PC-9 (cell line): ENCODE measurements around the gene SMIM17. TPM values are rescaled to one million over a fixed set of nuclear protein-coding genes. Genes with fewer than 3 reads are reported as not detected.
"Not testable (repeated sequence)": the region's sequence is repeated elsewhere in the genome, so short reads cannot be mapped to it uniquely, and the experiment has no call there.

Experiments used
- BruUV-seq: library from RNA; stranded (reverse); fragments of 400-500 nt; replicated peaks from 2 replicates; lab custom pipeline; 2021; lab: Mats Ljungman, UMichigan
- CTCF ChIA-PET: fragments of 300-600 bp; sonication (Branson Sonifier 250); formaldehyde crosslinking; loops from one replicate; lab custom pipeline; 2022; ENCODE audit warnings: antibody characterized with exemption; lab: Charles Lee
- POLR2A ChIA-PET: fragments of 300-600 bp; sonication (Branson Sonifier 250); formaldehyde crosslinking; loops from one replicate; lab custom pipeline; 2022; ENCODE audit warnings: antibody characterized with exemption; ENCODE audit not compliant: unreplicated experiment; lab: Charles Lee
- DNase-seq, 2 experiments: peaks; one replicate each; pipeline versions ENCODE4 v3.0.0 to v3.0.0-alpha.2; 2015 to 2022; ENCODE audit warnings: mixed read lengths in 1 of 2
- H2AFZ ChIP-seq: fragments of 200-600 bp; sonication (generic); 2 replicates; pipeline ENCODE4 v1.8.1; 2017; ENCODE audit warnings: antibody characterized with exemption
- H3F3A ChIP-seq: fragments of 200-600 bp; sonication (generic); 2 replicates; pipeline ENCODE4 v1.8.1; 2017; ENCODE audit warnings: antibody characterized with exemption, mild to moderate bottlenecking, low read depth; ENCODE audit not compliant: insufficient read depth
- H3K27ac ChIP-seq: fragments of 200-600 bp; sonication (generic); 2 replicates; pipeline ENCODE4 v1.6.1; 2016; ENCODE audit warnings: mixed run types
- H3K27me3 ChIP-seq: fragments of 200-600 bp; sonication (generic); 2 replicates; pipeline ENCODE4 v1.6.1; 2016; ENCODE audit warnings: low read depth, mixed run types; ENCODE audit not compliant: insufficient read depth
- H3K36me3 ChIP-seq: fragments of 200-600 bp; sonication (generic); 2 replicates; pipeline ENCODE4 v1.6.1; 2016; ENCODE audit warnings: low read depth, mixed run types
- H3K4me1 ChIP-seq: fragments of 200-600 bp; sonication (generic); replicated peaks from 2 replicates; pipeline ENCODE4 v1.6.1; 2016; ENCODE audit warnings: mixed run types; ENCODE audit not compliant: insufficient read depth
- H3K4me2 ChIP-seq: fragments of 200-600 bp; sonication (generic); 2 replicates; pipeline ENCODE4 v1.6.1; 2017; ENCODE audit warnings: mixed run types
- H3K4me3 ChIP-seq: fragments of 200-600 bp; sonication (generic); 2 replicates; pipeline ENCODE4 v1.6.1; 2016; ENCODE audit warnings: mixed run types
- H3K79me2 ChIP-seq: fragments of 200-600 bp; sonication (generic); 2 replicates; pipeline ENCODE4 v1.6.1; 2017; ENCODE audit warnings: low read depth, mixed run types
- H3K9me2 ChIP-seq: fragments of 200-600 bp; sonication (generic); 2 replicates; pipeline ENCODE4 v1.8.1; 2017; ENCODE audit warnings: mild to moderate bottlenecking; ENCODE audit not compliant: insufficient read depth
- H3K9me3 ChIP-seq: fragments of 200-600 bp; sonication (generic); 2 replicates; pipeline ENCODE4 v1.8.1; 2016; ENCODE audit warnings: low read depth; ENCODE audit not compliant: insufficient read depth
- H4K20me1 ChIP-seq: fragments of 200-600 bp; sonication (generic); 2 replicates; pipeline ENCODE4 v1.8.1; 2017; ENCODE audit not compliant: insufficient read depth
- CTCF ChIP-seq: fragments of 200-600 bp; sonication (generic); conservative IDR thresholded peaks from 2 replicates; pipeline ENCODE4 v1.6.1; 2017; ENCODE audit warnings: mixed run types, antibody characterized with exemption, mild to moderate bottlenecking, moderate library complexity
- EZH2 ChIP-seq: fragments of 200-600 bp; sonication (generic); IDR thresholded peaks from 2 replicates; pipeline ENCODE4 v1.8.0; 2017; ENCODE audit warnings: antibody characterized with exemption, low read depth
- intact Hi-C: fragments of 100-400 bp; cut with micrococcal nuclease; formaldehyde crosslinking; loops from one replicate; pipeline ENCODE4 v1.10.0; 2022; ENCODE audit not compliant: unreplicated experiment
- total RNA-seq: library from RNA; stranded (reverse); gene quantifications from 2 replicates; pipeline ENCODE4 v1.2.3, GENCODE V29; 2021

Gene SMIM17
- total RNA-seq, 1 experiment from 2014 or later, result 0.33 TPM

- intact Hi-C loops, result no loop called here
- no peaks in the 10 kb centered on the region for H3K79me2 ChIP-seq
These were observed 27.5 kb downstream of the SMIM17 start for GRCh38 chr19:56670401-56670960.

GRCh38 chr19:56670961-56671612 is 28.1 kb downstream of the SMIM17 start:
- intact Hi-C loops, result no loop called here
- Histone ChIP-seq H3F3A (no peaks in the 10 kb centered on the region), H3K4me1 (no peaks in the 10 kb centered on the region), H3K4me3 (no peak overlapping the region), H3K9me2 (no peaks in the 10 kb centered on the region), H3K27me3 (peaks cover 12% of the 10 kb centered on the region), H2AFZ (no peak overlapping the region), H3K9me3 (no peaks in the 10 kb centered on the region), H3K4me2 (no peak overlapping the region), H3K27ac (no peak overlapping the region), H3K79me2 (no peaks in the 10 kb centered on the region), H3K36me3 (no peaks in the 10 kb centered on the region), H4K20me1 (no peaks in the 10 kb centered on the region)
- no peak for DNase-seq
- POLR2A ChIA-PET, result no interaction called here
- CTCF ChIA-PET, result no interaction called here
- BruUV-seq, result no TSS peak
- TF ChIP-seq CTCF (no peak), EZH2 (no peak)

More at GRCh38 chr19:56670401-56670960, 27.5 kb downstream of the SMIM17 start:
- Histone ChIP-seq H3K36me3 (no peaks in the 10 kb centered on the region), H3K27ac (no peak overlapping the region), H2AFZ (no peak overlapping the region), H4K20me1 (no peaks in the 10 kb centered on the region), H3K4me3 (no peak overlapping the region), H3F3A (no peaks in the 10 kb centered on the region), H3K4me2 (no peak overlapping the region), H3K9me3 (no peaks in the 10 kb centered on the region), H3K9me2 (no peaks in the 10 kb centered on the region), H3K4me1 (no peaks in the 10 kb centered on the region), H3K27me3 (peaks cover 12% of the 10 kb centered on the region)
- POLR2A ChIA-PET, result no interaction called here
- CTCF ChIA-PET, result no interaction called here
- no TSS peak for BruUV-seq
- TF ChIP-seq CTCF (no peak), EZH2 (no peak)
- no peak for DNase-seq

- H3K27ac ChIP-seq, result no peak within 1 kb of the TSS
- H3K27me3 ChIP-seq, result peaks cover 12% of the 10 kb centered on the region
- no peaks in the 10 kb centered on the region for H3K9me3 ChIP-seq
- no peaks in the 10 kb centered on the region for H3K79me2 ChIP-seq
- no peak for DNase-seq
- no peaks in the 10 kb centered on the region for H3K9me2 ChIP-seq
- POLR2A ChIA-PET, result no interaction called here
- no peaks in the 10 kb centered on the region for H3F3A ChIP-seq
- CTCF ChIA-PET, result no interaction called here
- H3K4me3 ChIP-seq, result no peak within 1 kb of the TSS
- H3K4me1 ChIP-seq, result no peaks in the 10 kb centered on the region
- no peaks in the 10 kb centered on the region for H3K36me3 ChIP-seq
- H2AFZ ChIP-seq, result no peak within 1 kb of the TSS
- no TSS peak for BruUV-seq
- no peak within 1 kb of the TSS for H3K4me2 ChIP-seq
- intact Hi-C loops, result no loop called here
- TF ChIP-seq EZH2, result no peak
- no peak for TF ChIP-seq CTCF
- no peaks in the 10 kb centered on the region for H4K20me1 ChIP-seq
These were observed 28.6 kb downstream of the SMIM17 start, which contains the start of gene ZNF835 for GRCh38 chr19:56671613-56671994. TSS of gene ZNF835 (minus strand) at chr19:56671757. CDS start at chr19:56665198, 6,559 bp downstream.

- intact Hi-C loops, H3K9me2 ChIP-seq, H3K36me3 ChIP-seq, CTCF ChIA-PET, H3K4me2 ChIP-seq, H3K4me1 ChIP-seq, BruUV-seq, H3K27ac ChIP-seq, H2AFZ ChIP-seq, POLR2A ChIA-PET, H3K79me2 ChIP-seq, DNase-seq, H3K4me3 ChIP-seq, H3F3A ChIP-seq, H4K20me1 ChIP-seq, H3K9me3 ChIP-seq: not testable (repeated sequence)
- H3K27me3 ChIP-seq, result peaks cover 12% of the 10 kb centered on the region
These were observed 29.7 kb downstream of the SMIM17 start for GRCh38 chr19:56672610-56673009.
